GM12873 (cell line): ENCODE data around the gene RIPOR1.
A peak's percentile ranks its signal among the peaks of the same experiment; 100 is the strongest.

Experiments used
- CTCF ChIP-seq: IDR thresholded peaks from 2 replicates; pipeline ENCODE4 v1.5.1; 2012; ENCODE audit warnings: low read depth, mild to moderate bottlenecking, moderate library complexity, low read length, control low read depth; ENCODE audit not compliant: insufficient read depth; ENCODE audit errors: missing control alignments

Gene RIPOR1

GRCh38 chr16:67509016-67509415 lies 19.6 kb upstream of the RIPOR1 start:
- no peak for TF ChIP-seq CTCF

GRCh38 chr16:67514382-67514828 lies 14.2 kb upstream of the RIPOR1 start:
- TF ChIP-seq CTCF: peak; percentile 75

GRCh38 chr16:67516296-67517154 lies 12.1 kb upstream of the RIPOR1 start:
- TF ChIP-seq CTCF: no peak

GRCh38 chr16:67517155-67517445 lies 11.5 kb upstream of the RIPOR1 start:
- no peak for TF ChIP-seq CTCF

GRCh38 chr16:67517661-67518423 lies 10.8 kb upstream of the RIPOR1 start:
- TF ChIP-seq CTCF: no peak

GRCh38 chr16:67518676-67519075 lies 10.0 kb upstream of the RIPOR1 start:
- TF ChIP-seq CTCF: peak; percentile 1

- no peak for TF ChIP-seq CTCF
These were observed 9.4 kb upstream of the RIPOR1 start for GRCh38 chr16:67519242-67519641.
